SIG-M5 (cell line): ENCODE results near the gene CYSRT1.

ENCODE experiments used
- DNase-seq: peaks from one replicate; lab custom pipeline; 2025; lab: John Stamatoyannopoulos, UW

The CYSRT1 gene, protein sequence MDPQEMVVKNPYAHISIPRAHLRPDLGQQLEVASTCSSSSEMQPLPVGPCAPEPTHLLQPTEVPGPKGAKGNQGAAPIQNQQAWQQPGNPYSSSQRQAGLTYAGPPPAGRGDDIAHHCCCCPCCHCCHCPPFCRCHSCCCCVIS

DNA sequence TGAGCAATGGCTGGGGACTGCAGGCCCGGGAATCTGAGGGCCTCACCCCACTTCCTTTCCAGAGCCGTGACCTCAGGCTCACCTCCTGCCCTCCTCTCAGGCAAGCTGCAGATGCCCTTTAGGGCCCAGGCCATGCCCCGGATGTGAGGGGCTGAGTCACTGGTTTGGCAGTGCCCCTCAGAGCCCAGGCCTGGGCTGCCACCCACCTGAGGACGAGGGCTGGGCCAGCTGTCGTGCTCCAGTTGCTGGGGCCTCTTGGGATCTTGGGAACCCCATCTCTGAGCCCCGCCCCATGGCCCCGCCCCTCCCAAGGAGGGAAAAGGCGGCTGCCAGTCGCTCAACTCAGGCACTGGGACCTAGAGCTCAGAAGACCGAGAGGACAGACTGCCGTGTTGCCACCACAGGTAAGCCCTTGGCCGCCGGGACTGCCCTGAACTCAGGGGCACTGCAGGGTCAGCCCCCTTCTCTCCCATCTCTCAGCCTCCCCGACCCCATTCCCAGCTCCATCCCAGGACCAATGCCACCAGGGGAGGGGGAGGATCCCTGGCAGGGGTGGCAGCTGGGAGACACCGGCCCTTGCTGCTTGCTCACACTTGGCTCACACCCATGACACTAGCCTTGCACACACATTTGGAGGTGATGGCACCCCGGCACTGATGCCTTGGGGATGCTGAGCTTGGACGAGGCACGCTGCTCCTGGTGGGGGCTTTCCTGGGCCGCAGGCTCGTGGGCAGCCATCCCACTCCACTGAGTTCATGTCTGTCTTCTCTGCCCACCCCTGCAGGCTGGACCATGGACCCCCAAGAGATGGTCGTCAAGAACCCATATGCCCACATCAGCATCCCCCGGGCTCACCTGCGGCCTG lies at the start of gene CYSRT1:
CYSRT1 (plus strand) TSS at position 345 of the 865 bp plus-strand sequence; CDS start at position 793, 448 bp downstream.
- DNase-seq: no peak

DNA sequence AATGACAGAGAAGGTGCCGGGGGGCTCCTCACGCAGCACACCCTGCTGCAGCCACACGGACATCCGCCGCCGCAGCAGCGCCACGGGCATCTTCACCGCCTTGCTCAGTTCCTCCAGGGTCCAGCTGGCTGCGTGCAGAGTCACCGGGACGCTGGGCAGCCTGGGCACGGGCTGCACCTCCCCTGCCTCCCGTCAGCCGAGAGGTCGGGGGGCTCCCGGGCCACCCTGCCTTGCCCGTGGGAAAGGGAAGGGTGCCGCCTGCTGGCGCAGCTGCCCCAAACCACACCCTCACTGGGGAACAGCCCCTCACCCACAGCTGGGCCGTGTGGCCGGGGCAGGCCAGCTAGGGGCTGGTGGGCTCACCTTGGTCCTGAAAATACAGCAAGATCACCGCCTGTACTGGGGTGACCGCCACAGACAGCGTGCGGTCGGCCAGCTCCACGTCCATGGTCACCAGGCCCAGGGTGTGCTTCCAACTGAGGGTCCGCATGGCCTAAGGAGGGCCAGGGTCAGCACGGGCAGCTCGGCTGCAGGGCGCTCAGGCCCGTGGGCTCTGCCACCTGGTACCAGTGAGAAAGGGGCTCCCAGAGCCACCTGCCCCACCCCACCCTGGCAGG lies 49.5 kb upstream of the CYSRT1 start:
- no peak for DNase-seq

DNA sequence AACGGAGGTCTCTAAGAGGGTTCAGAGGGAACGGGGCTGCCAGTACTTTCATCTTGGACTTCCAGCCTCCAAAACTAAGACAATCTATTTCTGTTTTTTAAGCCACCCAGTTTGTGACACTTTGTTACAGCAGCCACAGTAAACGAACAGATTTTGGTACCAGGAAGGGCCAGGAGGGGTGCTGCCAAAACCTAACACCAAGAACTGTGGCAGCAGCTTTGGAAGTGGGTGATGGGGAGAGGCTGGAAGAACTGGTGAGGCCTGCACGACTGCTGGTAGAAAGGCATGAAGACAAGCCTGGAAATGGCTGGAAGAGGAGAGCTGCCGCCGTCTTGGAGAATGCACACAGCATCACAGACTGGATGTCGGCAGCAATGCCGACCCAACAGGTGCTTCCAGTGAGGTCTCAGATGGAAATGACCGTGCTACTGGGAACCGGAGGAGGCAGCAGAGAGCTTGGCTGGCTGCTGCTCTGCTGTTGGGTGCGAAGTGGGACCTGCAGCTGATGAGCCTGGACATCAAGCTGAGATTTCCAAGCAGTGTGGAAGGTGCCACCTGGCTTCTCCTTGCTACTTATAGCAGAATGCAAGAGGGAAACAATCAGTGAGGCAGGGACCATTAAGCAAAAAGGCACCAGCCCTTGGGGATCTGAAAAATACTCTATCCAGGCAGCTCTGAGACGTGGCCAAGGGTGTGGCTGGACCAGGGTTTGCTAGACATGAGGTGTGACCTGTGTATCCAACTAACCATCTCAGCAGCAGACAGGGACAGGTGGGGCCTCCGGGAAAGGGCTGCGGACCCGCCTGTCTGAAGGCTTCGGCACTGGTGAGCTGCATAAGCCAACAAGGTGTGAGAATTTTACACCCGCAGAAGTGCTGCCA lies 48.4 kb upstream of the CYSRT1 start:
- DNase-seq: no peak

DNA sequence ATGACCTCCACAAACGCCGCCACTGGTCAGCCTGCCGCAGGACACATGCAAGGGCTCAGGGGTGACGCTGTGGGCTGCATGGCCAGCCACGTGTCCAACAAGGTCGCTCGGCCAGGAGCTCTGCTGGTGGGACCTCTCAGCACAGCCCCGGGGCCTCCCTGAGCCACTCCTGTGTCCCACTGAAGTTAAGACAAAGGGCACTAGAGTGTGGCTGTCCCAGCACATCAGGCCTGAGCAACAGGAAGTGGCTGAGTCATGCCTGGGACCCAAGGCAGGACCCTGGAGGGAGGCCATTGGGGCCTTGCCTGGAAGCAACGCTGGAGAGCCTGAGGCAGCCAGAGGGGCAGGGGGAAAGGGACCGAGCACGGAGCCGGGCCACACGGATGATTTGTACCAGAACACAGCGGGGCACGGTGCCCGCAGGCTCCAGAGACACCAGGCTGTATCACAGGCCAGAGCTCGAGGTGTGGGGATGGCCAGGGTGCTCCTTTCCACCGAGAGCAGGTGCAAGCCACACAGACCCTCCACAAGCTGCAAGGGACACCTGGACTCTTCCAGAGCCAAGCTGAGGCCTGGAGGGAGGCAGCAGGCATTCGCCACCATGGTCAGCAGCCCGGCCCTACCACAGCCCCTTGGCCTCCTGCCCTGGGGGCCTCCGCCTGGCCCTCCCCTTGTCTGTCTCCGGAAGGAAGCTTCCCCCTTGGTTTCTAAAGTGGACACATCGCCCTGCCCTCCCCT lies 46.6 kb upstream of the CYSRT1 start:
- DNase-seq: no peak

GRCh38 chr9:137178939-137179630 lies 45.9 kb upstream of the CYSRT1 start:
- no peak for DNase-seq

GRCh38 chr9:137179761-137180160 lies 45.2 kb upstream of the CYSRT1 start:
- no peak for DNase-seq

DNA sequence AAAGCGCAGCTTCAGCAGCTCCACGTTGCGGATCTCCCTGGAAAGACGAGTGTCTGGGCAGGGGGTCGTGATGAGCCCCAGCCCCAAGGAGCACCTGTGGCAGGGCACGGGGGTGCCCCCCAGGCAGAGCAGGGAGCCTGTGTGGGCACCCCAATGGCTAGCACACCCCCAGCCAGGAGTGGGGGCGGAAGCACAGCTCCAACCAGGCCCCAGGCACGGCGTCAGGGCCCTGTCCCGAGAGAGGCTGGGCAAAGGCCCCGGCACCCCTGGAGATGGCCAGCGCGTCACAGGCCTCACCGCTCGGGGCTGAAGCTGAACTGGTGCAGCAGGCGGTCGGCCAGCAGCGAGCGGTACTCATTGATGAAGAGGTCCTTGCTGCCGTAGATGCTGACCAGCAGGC lies 44.5 kb upstream of the CYSRT1 start:
- DNase-seq: no peak

DNA sequence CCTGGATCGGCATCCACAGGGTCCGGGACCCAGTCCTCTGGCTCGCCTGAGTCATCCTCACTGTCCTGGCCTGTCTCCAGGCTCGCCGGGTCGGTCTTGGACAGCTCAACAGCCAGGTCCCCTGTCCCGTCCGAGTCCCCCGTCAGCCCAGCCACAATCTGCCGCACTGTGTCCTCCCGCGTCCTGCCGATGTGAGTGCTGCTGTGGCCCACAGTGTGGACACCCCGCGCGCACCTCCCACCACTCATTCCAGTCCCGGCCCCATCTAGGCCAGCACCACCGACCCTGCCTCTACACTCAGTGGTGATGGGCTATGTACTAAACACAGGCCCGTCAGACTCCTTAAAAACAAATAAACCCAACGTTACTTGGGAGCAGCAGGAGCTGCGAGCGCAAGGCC lies 43.3 kb upstream of the CYSRT1 start:
- no peak for DNase-seq

GRCh38 chr9:137182836-137183235 lies 42.1 kb upstream of the CYSRT1 start:
- no peak for DNase-seq

- no peak for DNase-seq
Observed at GRCh38 chr9:137183980-137184595, 40.9 kb upstream of the CYSRT1 start.

GRCh38 chr9:137184881-137185660 lies 39.9 kb upstream of the CYSRT1 start:
- DNase-seq: no peak

DNA sequence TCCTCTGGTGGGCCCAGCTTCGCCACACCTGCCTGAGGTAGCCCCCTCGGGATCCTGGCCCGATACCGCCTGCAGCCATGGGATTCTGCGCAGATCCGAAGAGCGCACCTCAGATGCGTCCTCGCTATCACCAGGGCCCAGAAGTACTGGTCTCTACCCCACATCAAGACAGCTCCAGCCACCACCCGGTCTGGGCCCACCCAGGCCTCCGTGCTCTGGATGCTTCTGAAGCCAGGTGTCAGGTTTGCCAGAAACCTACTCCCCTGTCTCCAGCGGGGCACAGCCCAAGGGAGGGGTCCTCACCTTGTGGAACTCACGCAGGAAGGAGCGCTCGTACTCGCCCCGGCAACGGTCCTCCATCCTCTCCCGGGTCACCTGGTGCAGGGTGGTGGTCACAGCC lies 39.1 kb upstream of the CYSRT1 start:
- DNase-seq: no peak

GRCh38 chr9:137186385-137186784 lies 38.6 kb upstream of the CYSRT1 start:
- no peak for DNase-seq

DNA sequence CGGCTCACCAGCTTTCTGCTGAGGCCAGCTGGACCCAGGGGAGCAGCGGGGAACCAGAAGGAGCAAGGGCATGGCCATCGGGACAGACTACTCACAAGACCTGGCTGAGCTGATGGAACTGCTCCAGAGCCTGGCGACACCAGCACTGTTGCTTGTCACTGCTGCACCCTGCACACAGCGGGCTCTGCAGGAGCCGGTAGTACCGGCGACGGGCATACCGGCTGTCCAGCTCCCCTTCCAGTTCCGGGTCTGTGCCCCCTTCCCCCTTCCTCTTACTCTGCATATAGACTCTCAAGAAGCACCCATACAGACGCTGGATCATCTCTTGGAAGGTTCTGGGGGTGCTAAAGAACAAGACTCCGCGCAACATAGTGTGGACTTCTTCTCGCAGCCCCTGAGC lies 37.6 kb upstream of the CYSRT1 start:
- no peak for DNase-seq

- DNase-seq: no peak
Observed at GRCh38 chr9:137188086-137188489, 36.9 kb upstream of the CYSRT1 start.

DNA sequence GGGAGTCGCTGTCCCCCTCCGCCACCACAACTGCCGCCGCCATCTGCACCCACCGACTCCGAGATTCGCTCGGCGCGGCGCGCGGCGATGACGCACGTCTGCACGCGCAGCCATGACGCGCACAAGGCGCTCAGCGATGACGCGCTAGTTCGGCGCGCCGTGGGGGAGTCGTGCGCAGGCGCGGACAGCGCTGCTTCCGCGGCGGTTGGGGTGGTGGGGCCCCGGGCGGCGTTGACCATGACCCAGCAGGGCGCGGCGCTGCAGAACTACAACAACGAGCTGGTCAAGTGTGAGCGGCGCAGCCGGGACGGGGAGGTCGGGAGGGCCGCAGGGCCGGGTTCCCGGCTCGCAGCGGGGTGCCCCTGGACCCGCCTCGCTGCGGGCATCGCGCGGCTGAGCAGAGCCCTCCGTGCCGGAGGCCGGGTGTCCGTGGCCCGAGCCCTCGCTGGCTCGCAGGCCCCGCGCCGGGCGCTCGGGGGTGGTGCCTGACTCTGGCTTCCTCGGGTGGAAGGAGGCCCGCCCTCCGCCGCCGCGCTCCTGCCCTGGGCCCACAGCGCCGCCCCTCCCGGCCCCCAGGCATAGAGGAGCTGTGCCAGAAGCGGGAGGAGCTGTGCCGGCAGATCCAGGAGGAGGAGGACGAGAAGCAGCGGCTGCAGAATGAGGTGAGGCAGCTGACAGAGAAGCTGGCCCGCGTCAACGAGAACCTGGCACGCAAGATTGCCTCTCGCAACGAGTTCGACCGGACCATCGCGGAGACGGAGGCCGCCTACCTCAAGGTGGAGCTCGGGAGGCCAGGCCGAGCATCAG lies 36.3 kb upstream of the CYSRT1 start, which contains the start of the genes ANAPC2 and SSNA1:
ANAPC2 (minus strand) TSS at position 71 of the 807 bp plus-strand sequence; CDS start at position 43, 28 bp downstream.
SSNA1 (plus strand) TSS at position 187 of the 807 bp plus-strand sequence; CDS start at position 238, 51 bp downstream.
- DNase-seq: peak; percentile 2

- no peak for DNase-seq
Observed at GRCh38 chr9:137189297-137190295, 35.4 kb upstream of the CYSRT1 start.
